Kidney (tissue), 14 donors: Measurements from ENCODE around the gene CCDC71L. TPM values are rescaled to one million over a fixed set of nuclear protein-coding genes. Genes with fewer than 3 reads are reported as not detected.

ENCODE experiments used
- DNase-seq, 5 donors: peaks; one replicate each; pipeline ENCODE4 v3.0.0-alpha.2; 2013 to 2020
- FAIRE-seq: peaks from 2 replicates; lab custom pipeline; 2012; peaks lifted over from hg19 to GRCh38; lab: Jason Lieb, UNC
- H3K27ac ChIP-seq, 2 donors: one replicate each; pipeline ENCODE4 v1.7.0; 2013; ENCODE audit warnings: low read depth in 2 of 2, low read length in 2 of 2, inconsistent platforms in 1 of 2
- H3K27me3 ChIP-seq: one replicate; pipeline ENCODE4 v1.7.1; 2013; ENCODE audit warnings: low read length, inconsistent platforms; ENCODE audit not compliant: control insufficient read depth, insufficient read depth
- H3K36me3 ChIP-seq, 3 donors: one replicate each; pipeline versions ENCODE4 v1.7.0 to v1.7.1; 2013; ENCODE audit warnings: low read length in 3 of 3, control low read depth in 1 of 3, inconsistent platforms in 1 of 3; ENCODE audit not compliant: insufficient read depth in 3 of 3, control insufficient read depth in 2 of 3
- H3K4me1 ChIP-seq, 3 donors: one replicate each; pipeline versions ENCODE4 v1.7.0 to v1.7.1; 2013; ENCODE audit warnings: low read length in 3 of 3, inconsistent platforms in 1 of 3, low read depth in 1 of 3; ENCODE audit not compliant: control insufficient read depth in 2 of 3, insufficient read depth in 2 of 3
- H3K4me3 ChIP-seq, 3 donors: one replicate each; pipeline versions ENCODE4 v1.7.0 to v1.8.1; 2013; ENCODE audit warnings: low read length in 3 of 3, control low read depth in 1 of 3, inconsistent platforms in 1 of 3
- H3K9ac ChIP-seq, 3 donors: one replicate each; pipeline versions ENCODE4 v1.7.0 to v1.7.1; 2013; ENCODE audit warnings: low read length in 3 of 3, control low read depth in 1 of 3, inconsistent platforms in 1 of 3
- H3K9me3 ChIP-seq, 3 donors: one replicate each; pipeline versions ENCODE4 v1.7.0 to v1.7.1; 2013; ENCODE audit warnings: low read length in 3 of 3, control low read depth in 1 of 3, inconsistent platforms in 1 of 3; ENCODE audit not compliant: control insufficient read depth in 2 of 3, insufficient read depth in 1 of 3
- CTCF ChIP-seq: IDR thresholded peaks from 3 replicates; pipeline ENCODE4 v1.5.1; 2012; ENCODE audit warnings: mild to moderate bottlenecking, moderate library complexity, borderline replicate concordance; ENCODE audit not compliant: insufficient read depth; ENCODE audit errors: extremely low read depth
- intact Hi-C: fragments of 100-400 bp; cut with DNase I; formaldehyde crosslinking; loops from one replicate; pipeline ENCODE4 v1.11.1; 2022
- polyA plus RNA-seq: library from polyadenylated mRNA; stranded (reverse); fragments of 350-450 nt; fragmentation: Illumina TruSeq; extraction: RNeasy Lipid Tissue Mini Kit (QIAGEN cat#74804); gene quantifications from one replicate; pipeline ENCODE4 v1.2.3, GENCODE V29; 2014; ENCODE audit warnings: low read depth, low replicate concordance; ENCODE audit not compliant: insufficient read depth
- total RNA-seq: library from RNA; stranded (reverse); fragmentation: NEBNext Ultra II Directional; extraction: Animal tissue kit (Norgen Biotek cat#: 25700); gene quantifications from one replicate; pipeline ENCODE4 v1.2.1, GENCODE V29; 2021
- donor health status: control.
- donor health status: control.
- donor health status: control.
- donor health status: control.
- donor health status: control.
- donor health status: DM: yes; HTN: yes; CAD: no.
- donor health status: Normal renal cell carcinoma (clear cell type).

Gene CCDC71L
- total and polyA plus RNA-seq, 2 donors from 2014 or later = 9.4 to 26.2 TPM

DNA sequence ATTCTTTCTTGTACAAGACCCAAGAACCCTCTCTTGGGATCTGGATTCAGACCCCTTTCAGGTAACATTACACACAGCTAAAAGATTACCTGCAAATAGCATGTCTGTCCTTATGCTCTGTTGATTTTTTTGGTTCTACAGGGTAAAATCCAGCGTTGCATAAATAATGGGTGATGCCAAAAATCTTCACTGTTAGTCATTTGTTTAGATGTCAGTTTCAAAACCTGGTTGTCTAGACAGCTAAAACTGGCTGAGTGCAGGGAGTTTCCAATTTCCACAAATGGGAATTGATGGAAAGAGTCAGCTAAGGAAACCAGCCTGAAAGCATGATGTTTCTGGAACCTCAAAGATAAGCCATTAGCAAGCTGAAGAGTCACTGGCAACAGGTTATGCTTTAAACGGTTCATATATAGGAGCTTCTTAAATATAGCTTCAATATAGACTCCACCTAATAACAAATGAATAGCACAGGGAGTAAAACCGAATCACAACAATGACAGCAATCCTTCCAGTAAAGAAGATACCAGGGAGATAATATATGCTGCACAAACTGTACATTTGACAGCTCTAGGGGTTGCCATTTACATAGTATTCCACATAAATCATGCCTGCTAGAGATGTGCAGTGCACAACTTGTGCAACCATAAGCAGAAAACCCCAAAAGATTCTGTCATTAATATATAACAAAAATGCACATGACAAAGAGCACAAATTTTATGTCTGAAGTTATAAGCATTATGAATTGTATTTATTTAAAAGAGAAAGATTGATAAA is 20.4 kb downstream of the CCDC71L start:
- no peak overlapping the region for H3K9ac ChIP-seq
- H3K4me1 ChIP-seq = no peaks in the 10 kb centered on the region
- intact Hi-C loops = no loop called here
- no peak overlapping the region for H3K27ac ChIP-seq
- no peaks in the 10 kb centered on the region for H3K36me3 ChIP-seq
- DNase-seq = no peak
- no peak for FAIRE-seq
- no peak for TF ChIP-seq CTCF
- H3K9me3 ChIP-seq = no peaks in the 10 kb centered on the region
- no peak overlapping the region for H3K4me3 ChIP-seq
- H3K27me3 ChIP-seq = no peaks in the 10 kb centered on the region

- no peaks in the 10 kb centered on the region for H3K4me1 ChIP-seq
- FAIRE-seq = no peak
- no peaks in the 10 kb centered on the region for H3K27me3 ChIP-seq
- TF ChIP-seq CTCF = no peak
- intact Hi-C loops = no loop called here
- H3K9me3 ChIP-seq = no peaks in the 10 kb centered on the region
- no peak overlapping the region for H3K9ac ChIP-seq
- DNase-seq = no peak
- H3K27ac ChIP-seq = no peak overlapping the region
- no peaks in the 10 kb centered on the region for H3K36me3 ChIP-seq
- no peak overlapping the region for H3K4me3 ChIP-seq
Observed at GRCh38 chr7:106639476-106640334, 21.3 kb downstream of the CCDC71L start.

GRCh38 chr7:106635411-106635810 is 25.5 kb downstream of the CCDC71L start:
- intact Hi-C loops = no loop called here
- no peaks in the 10 kb centered on the region for H3K4me1 ChIP-seq
- no peaks in the 10 kb centered on the region for H3K27me3 ChIP-seq
- FAIRE-seq (no peak), DNase-seq (no peak)
- H3K27ac ChIP-seq = no peak overlapping the region
- H3K36me3 ChIP-seq = no peaks in the 10 kb centered on the region
- no peak overlapping the region for H3K9ac ChIP-seq
- H3K4me3 ChIP-seq = no peak overlapping the region
- H3K9me3 ChIP-seq = no peaks in the 10 kb centered on the region
- no peak for TF ChIP-seq CTCF
